Activated CD8-positive, alpha-beta T cell treated with anti-CD3 and anti-CD28 coated beads, Interleukin-2, amount 10 ng/mL, durations not matched to agents 7 days and 5 days (primary cell): ENCODE results near the gene ARID1B. TPM values are rescaled to one million over a fixed set of nuclear protein-coding genes. Genes with fewer than 3 reads are reported as not detected.
A peak's percentile ranks its signal among the peaks of the same experiment; 100 is the strongest.

ENCODE experiments used
- ATAC-seq: fragments of 150-1000 bp; cut with Tn5 transposase; one replicate; pipeline ENCODE4 v1.10.0; 2021; ENCODE audit warnings: moderate library complexity
- CTCF ChIA-PET: fragments of 350-600 bp; sonication (Branson Sonifier 250); formaldehyde crosslinking; loops from one replicate; lab custom pipeline; 2021; ENCODE audit warnings: antibody characterized with exemption; lab: Charles Lee
- POLR2A ChIA-PET: fragments of 350-600 bp; sonication (Branson Sonifier 250); formaldehyde crosslinking; loops from one replicate; lab custom pipeline; 2021; ENCODE audit warnings: antibody characterized with exemption; lab: Charles Lee
- DNase-seq: peaks from one replicate; pipeline ENCODE4 v3.0.0-alpha.2; 2020
- H3K27ac Mint-ChIP-seq: one replicate; pipeline ENCODE4 v1.8.0; 2021; ENCODE audit warnings: mild to moderate bottlenecking, mixed read lengths
- H3K27me3 Mint-ChIP-seq: one replicate; pipeline ENCODE4 v1.8.0; 2021; ENCODE audit warnings: low read depth, mixed read lengths
- H3K36me3 Mint-ChIP-seq: one replicate; pipeline ENCODE4 v1.8.0; 2021; ENCODE audit warnings: low read depth, mixed read lengths
- H3K4me1 Mint-ChIP-seq: one replicate; pipeline ENCODE4 v1.8.0; 2021; ENCODE audit warnings: low read depth, mixed read lengths
- H3K4me3 Mint-ChIP-seq: one replicate; pipeline ENCODE4 v1.8.0; 2021; ENCODE audit warnings: mild to moderate bottlenecking, mixed read lengths
- H3K9me3 Mint-ChIP-seq: one replicate; pipeline ENCODE4 v1.8.0; 2022; ENCODE audit warnings: mixed read lengths; ENCODE audit not compliant: insufficient read depth
- total RNA-seq, 2 experiments: library from RNA; stranded (reverse); gene quantifications; one replicate each; pipeline ENCODE4 v1.2.3, GENCODE V29; 2021

The ARID1B gene
- total RNA-seq = 10 to 100 TPM; 60.9 to 62.4 TPM

- no peaks in the 10 kb centered on the region for H3K27me3 Mint-ChIP-seq
- H3K36me3 Mint-ChIP-seq = peaks cover 2% of the 10 kb centered on the region
- H3K4me3 Mint-ChIP-seq = peak within 1 kb of the TSS; percentile 84
- CTCF ChIA-PET = interaction anchor here (1.1 to 1.5 kb wide), 2 partner anchors 91 to 245 kb away, joined by 3 read pairs; no protein-coding TSS in a partner anchor
- H3K9me3 Mint-ChIP-seq = no peaks in the 10 kb centered on the region
- ATAC-seq = peak; percentile 54
- peak; percentile 82 for DNase-seq
- H3K27ac Mint-ChIP-seq = peak within 1 kb of the TSS; percentile 96
- H3K4me1 Mint-ChIP-seq = peaks cover 27% of the 10 kb centered on the region
- POLR2A ChIA-PET = interaction anchor here (0.7 to 3.6 kb wide), 5 partner anchors 9 to 244 kb away, joined by 3 to 31 read pairs (median 3); no protein-coding TSS in a partner anchor
Observed at GRCh38 chr6:156776840-156777576, at the start of gene ARID1B. ARID1B (plus strand) TSS chr6:156777378; CDS start chr6:156777681, 303 bp downstream.

GRCh38 chr6:156727715-156728385, 49.3 kb upstream of the ARID1B start:
- no peak for DNase-seq
- Mint-ChIP-seq H3K4me3 (no peak overlapping the region), H3K9me3 (no peaks in the 10 kb centered on the region), H3K27me3 (peaks cover 7% of the 10 kb centered on the region), H3K27ac (no peak overlapping the region), H3K4me1 (no peaks in the 10 kb centered on the region), H3K36me3 (no peaks in the 10 kb centered on the region)
- ChIA-PET CTCF (no interaction called here), POLR2A (no interaction called here)
- no peak for ATAC-seq

GRCh38 chr6:156729248-156729647, 47.9 kb upstream of the ARID1B start:
- POLR2A ChIA-PET = no interaction called here
- DNase-seq (no peak), ATAC-seq (no peak)
- CTCF ChIA-PET = no interaction called here
- H3K9me3 Mint-ChIP-seq = no peaks in the 10 kb centered on the region
- H3K4me1 Mint-ChIP-seq = no peaks in the 10 kb centered on the region
- H3K36me3 Mint-ChIP-seq = no peaks in the 10 kb centered on the region
- H3K4me3 Mint-ChIP-seq = no peak overlapping the region
- peaks cover 7% of the 10 kb centered on the region for H3K27me3 Mint-ChIP-seq
- H3K27ac Mint-ChIP-seq = no peak overlapping the region

GRCh38 chr6:156731396-156731795, 45.8 kb upstream of the ARID1B start:
- Mint-ChIP-seq H3K4me1 (no peaks in the 10 kb centered on the region), H3K9me3 (no peaks in the 10 kb centered on the region), H3K4me3 (no peak overlapping the region), H3K27ac (no peak overlapping the region), H3K36me3 (no peaks in the 10 kb centered on the region), H3K27me3 (peaks cover 5% of the 10 kb centered on the region)
- no peak for DNase-seq
- ChIA-PET POLR2A (no interaction called here), CTCF (no interaction called here)
- no peak for ATAC-seq

GRCh38 chr6:156735751-156736150, 41.4 kb upstream of the ARID1B start:
- ChIA-PET CTCF (no interaction called here), POLR2A (no interaction called here)
- ATAC-seq (no peak), DNase-seq (no peak)
- no peak overlapping the region for H3K27ac Mint-ChIP-seq
- no peaks in the 10 kb centered on the region for H3K27me3 Mint-ChIP-seq
- peaks cover 2% of the 10 kb centered on the region for H3K36me3 Mint-ChIP-seq
- H3K9me3 Mint-ChIP-seq = peaks cover 8% of the 10 kb centered on the region
- H3K4me1 Mint-ChIP-seq = no peaks in the 10 kb centered on the region
- H3K4me3 Mint-ChIP-seq = no peak overlapping the region

GRCh38 chr6:156740604-156741003, 36.6 kb upstream of the ARID1B start:
- ChIA-PET POLR2A (no interaction called here), CTCF (no interaction called here)
- Mint-ChIP-seq H3K27ac (no peak overlapping the region), H3K36me3 (peaks cover 2% of the 10 kb centered on the region), H3K9me3 (peaks cover 8% of the 10 kb centered on the region), H3K4me3 (no peak overlapping the region), H3K27me3 (peaks cover 2% of the 10 kb centered on the region), H3K4me1 (no peaks in the 10 kb centered on the region)
- ATAC-seq (no peak), DNase-seq (no peak)

- Mint-ChIP-seq H3K4me3 (no peak overlapping the region), H3K9me3 (peaks cover 8% of the 10 kb centered on the region), H3K36me3 (peaks cover 2% of the 10 kb centered on the region), H3K27me3 (peaks cover 4% of the 10 kb centered on the region), H3K4me1 (no peaks in the 10 kb centered on the region), H3K27ac (no peak overlapping the region)
- ATAC-seq (no peak), DNase-seq (no peak)
- ChIA-PET POLR2A (no interaction called here), CTCF (no interaction called here)
Observed at GRCh38 chr6:156741287-156742073, 35.7 kb upstream of the ARID1B start.

GRCh38 chr6:156747715-156748114, 29.5 kb upstream of the ARID1B start:
- H3K27ac Mint-ChIP-seq = no peak overlapping the region
- H3K4me3 Mint-ChIP-seq = no peak overlapping the region
- no peak for DNase-seq
- H3K27me3 Mint-ChIP-seq = peaks cover 13% of the 10 kb centered on the region
- no peaks in the 10 kb centered on the region for H3K36me3 Mint-ChIP-seq
- ChIA-PET CTCF (no interaction called here), POLR2A (no interaction called here)
- H3K9me3 Mint-ChIP-seq = no peaks in the 10 kb centered on the region
- no peaks in the 10 kb centered on the region for H3K4me1 Mint-ChIP-seq
- ATAC-seq = no peak

- no peak for ATAC-seq
Observed at GRCh38 chr6:156748504-156748903, 28.7 kb upstream of the ARID1B start.

GRCh38 chr6:156752666-156753301, 24.4 kb upstream of the ARID1B start:
- Mint-ChIP-seq H3K36me3 (no peaks in the 10 kb centered on the region), H3K4me1 (no peaks in the 10 kb centered on the region), H3K27ac (no peak overlapping the region), H3K9me3 (no peaks in the 10 kb centered on the region), H3K4me3 (no peak overlapping the region), H3K27me3 (peaks cover 4% of the 10 kb centered on the region)
- ChIA-PET POLR2A (no interaction called here), CTCF (interaction anchor here (0.6 kb wide), 1 partner anchor 18 kb away, joined by 3 read pairs; no protein-coding TSS in a partner anchor)
- ATAC-seq = no peak
- no peak for DNase-seq

More at GRCh38 chr6:156748504-156748903, 28.7 kb upstream of the ARID1B start:
- H3K9me3 Mint-ChIP-seq = no peaks in the 10 kb centered on the region
- no peaks in the 10 kb centered on the region for H3K36me3 Mint-ChIP-seq
- H3K27me3 Mint-ChIP-seq = peaks cover 13% of the 10 kb centered on the region
- no peaks in the 10 kb centered on the region for H3K4me1 Mint-ChIP-seq
- CTCF ChIA-PET = no interaction called here
- H3K27ac Mint-ChIP-seq = no peak overlapping the region
- no peak for DNase-seq
- POLR2A ChIA-PET = no interaction called here
- H3K4me3 Mint-ChIP-seq = no peak overlapping the region
